Stimulated activated CD4-positive, alpha-beta T cell treated with anti-CD3 and anti-CD28 coated beads, Interleukin-1b, Interleukin-23, amount 100 ng/mL, for 4 hours (primary cell): ENCODE data around the gene FREM3.

Experiments used
- DNase-seq, 2 donors: peaks; one replicate each; pipeline ENCODE4 v3.0.0-alpha.2; 2020; ENCODE audit warnings: low read depth in 2 of 2

FREM3 gene

GRCh38 chr4:143668930-143669552, 31.4 kb downstream of the FREM3 start:
- DNase-seq: no peak

- no peak for DNase-seq
Measured at GRCh38 chr4:143667461-143667860, 33.0 kb downstream of the FREM3 start.

- DNase-seq: no peak
Measured at GRCh38 chr4:143658336-143658735, 42.1 kb downstream of the FREM3 start.

- DNase-seq: no peak
Measured at GRCh38 chr4:143654571-143654970, 45.9 kb downstream of the FREM3 start.

GRCh38 chr4:143653031-143653430, 47.4 kb downstream of the FREM3 start:
- DNase-seq: no peak

- DNase-seq: no peak
Measured at GRCh38 chr4:143643399-143643798, 57.1 kb downstream of the FREM3 start.

- no peak for DNase-seq
Measured at GRCh38 chr4:143642611-143643010, 57.9 kb downstream of the FREM3 start.

- no peak for DNase-seq
Measured at GRCh38 chr4:143641361-143641760, 59.1 kb downstream of the FREM3 start.

GRCh38 chr4:143634763-143635162, 65.7 kb downstream of the FREM3 start:
- no peak for DNase-seq

- DNase-seq: no peak
Measured at GRCh38 chr4:143633833-143634232, 66.6 kb downstream of the FREM3 start.

GRCh38 chr4:143626134-143626911, 74.2 kb downstream of the FREM3 start:
- no peak for DNase-seq

GRCh38 chr4:143625632-143626031, 74.8 kb downstream of the FREM3 start:
- DNase-seq: no peak

- DNase-seq: no peak
Measured at GRCh38 chr4:143623896-143624295, 76.6 kb downstream of the FREM3 start.

GRCh38 chr4:143618811-143619210, 81.7 kb downstream of the FREM3 start:
- no peak for DNase-seq

GRCh38 chr4:143617994-143618679, 82.3 kb downstream of the FREM3 start:
- DNase-seq: no peak

GRCh38 chr4:143616771-143617170, 83.7 kb downstream of the FREM3 start:
- no peak for DNase-seq

GRCh38 chr4:143609492-143609891, 91.0 kb downstream of the FREM3 start:
- DNase-seq: no peak

- DNase-seq: no peak
Measured at GRCh38 chr4:143606480-143606879, 94.0 kb downstream of the FREM3 start.

- DNase-seq: no peak
Measured at GRCh38 chr4:143599827-143600226, 100.6 kb downstream of the FREM3 start.

- no peak for DNase-seq
Measured at GRCh38 chr4:143598816-143599215, 101.7 kb downstream of the FREM3 start.

GRCh38 chr4:143597276-143597675, 103.2 kb downstream of the FREM3 start:
- no peak for DNase-seq

GRCh38 chr4:143587703-143588102, 112.8 kb downstream of the FREM3 start:
- no peak for DNase-seq

- DNase-seq: no peak
Measured at GRCh38 chr4:143586080-143586479, 114.4 kb downstream of the FREM3 start.
